Endodermal cell (in vitro differentiated cells): ENCODE data around the gene HADHA. TPM values are rescaled to one million over a fixed set of nuclear protein-coding genes. Genes with fewer than 3 reads are reported as not detected.

Experiments
- DNase-seq: peaks from one replicate; pipeline ENCODE4 v3.0.0-alpha.2; 2017
- H3K27ac ChIP-seq: 2 replicates; pipeline ENCODE4 v1.5.1; 2013; ENCODE audit warnings: mild to moderate bottlenecking, low read depth, low read length, moderate library complexity
- H3K27me3 ChIP-seq: 2 replicates; pipeline ENCODE4 v1.6.1; 2013; ENCODE audit warnings: mild to moderate bottlenecking, low read length, moderate library complexity; ENCODE audit not compliant: insufficient read depth, control insufficient read depth, poor library complexity, severe bottlenecking
- H3K36me3 ChIP-seq: 2 replicates; pipeline ENCODE4 v1.7.0; 2013; ENCODE audit warnings: mild to moderate bottlenecking, low read length, moderate library complexity; ENCODE audit not compliant: control insufficient read depth, insufficient read depth
- H3K4me1 ChIP-seq: one replicate; pipeline ENCODE4 v1.7.0; 2013; ENCODE audit warnings: low read length; ENCODE audit not compliant: control insufficient read depth, insufficient read depth
- H3K4me3 ChIP-seq: 2 replicates; pipeline ENCODE4 v1.5.1; 2013; ENCODE audit warnings: mild to moderate bottlenecking, low read length, moderate library complexity
- H3K9ac ChIP-seq: 2 replicates; pipeline ENCODE4 v1.6.1; 2013; ENCODE audit warnings: mild to moderate bottlenecking, low read length, moderate library complexity; ENCODE audit not compliant: poor library complexity, severe bottlenecking; ENCODE audit errors: extremely low read depth
- H3K9me3 ChIP-seq: 2 replicates; pipeline ENCODE4 v1.6.1; 2013; ENCODE audit warnings: mild to moderate bottlenecking, low read length, moderate library complexity; ENCODE audit not compliant: control insufficient read depth
- H3K27ac Mint-ChIP-seq: 2 replicates; pipeline ENCODE4 v1.8.0; 2020; ENCODE audit warnings: mixed read lengths
- H3K27me3 Mint-ChIP-seq: 2 replicates; pipeline ENCODE4 v1.8.0; 2021; ENCODE audit warnings: mild to moderate bottlenecking, mixed read lengths; ENCODE audit not compliant: insufficient read depth
- H3K36me3 Mint-ChIP-seq: 2 replicates; pipeline ENCODE4 v1.8.0; 2020; ENCODE audit warnings: low read depth, mixed read lengths
- H3K4me1 Mint-ChIP-seq: 2 replicates; pipeline ENCODE4 v1.8.0; 2020; ENCODE audit warnings: mixed read lengths
- H3K4me3 Mint-ChIP-seq: 2 replicates; pipeline ENCODE4 v1.8.0; 2020; ENCODE audit warnings: mild to moderate bottlenecking, moderate library complexity, mixed read lengths
- H3K9me3 Mint-ChIP-seq: 2 replicates; pipeline ENCODE4 v1.8.0; 2020; ENCODE audit warnings: mild to moderate bottlenecking, mixed read lengths
- CTCF ChIP-seq: fragments of 200-600 bp; sonication (generic); conservative IDR thresholded peaks from 2 replicates; pipeline ENCODE4 v1.5.0; 2021; ENCODE audit warnings: antibody characterized with exemption, mild to moderate bottlenecking
- WGBS, 2 experiments: methylation state at CpG; one replicate each; pipeline versions ENCODE4 v1.1.5 to v1.1.7; 2013; ENCODE audit warnings: missing lambda C conversion rate in 2 of 2, mixed read lengths in 1 of 2; ENCODE audit not compliant: insufficient coverage in 1 of 2, insufficient read length in 1 of 2; 5-methylcytosine and 5-hydroxymethylcytosine counted together
- total RNA-seq, 2 donors: library from RNA; stranded (reverse); fragmentation: NEBNext Ultra II Directional in 1 of 2; extraction: Animal tissue kit (Norgen Biotek cat#: 25700) in 1 of 2; gene quantifications; 2 replicates in 1 of 2; 3 replicates in 1 of 2; pipeline ENCODE4 v1.2.1, GENCODE V29; 2021

HADHA gene
- total RNA-seq, 2 donors from 2014 or later, result 83.8 to 86.7 TPM

DNA sequence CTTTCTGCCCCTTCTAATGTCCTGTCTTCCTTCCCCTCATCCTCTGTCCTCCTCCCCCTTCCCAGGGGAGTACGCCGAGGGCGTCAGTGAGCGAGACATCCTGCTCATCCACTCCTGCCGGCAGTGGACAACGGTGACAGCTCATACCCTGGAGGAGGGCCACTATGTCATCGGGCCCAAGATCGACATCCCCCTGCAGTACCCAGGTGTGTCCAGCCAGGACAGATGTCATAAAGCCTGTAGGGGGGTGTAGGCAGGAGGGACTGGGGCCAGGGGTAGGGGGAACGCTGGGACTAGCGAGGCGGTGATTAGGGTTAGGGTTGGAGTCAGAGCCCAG is 68.2 kb downstream of the HADHA start:
- no peak for DNase-seq
- peaks cover 2% of the 10 kb centered on the region for H3K9me3 Mint-ChIP-seq
- no peak overlapping the region for H3K27ac Mint-ChIP-seq
- H3K36me3 ChIP-seq, result no peaks in the 10 kb centered on the region
- TF ChIP-seq CTCF, result no peak
- no peak overlapping the region for H3K4me3 Mint-ChIP-seq
- H3K9ac ChIP-seq, result no peak overlapping the region
- WGBS, 2 experiments, result 65 to 86% methylated on average over 5 to 11 of the region's 11 CpGs
- H3K9me3 ChIP-seq, result no peaks in the 10 kb centered on the region
- H3K27me3 ChIP-seq, result peaks cover 23% of the 10 kb centered on the region
- H3K4me3 ChIP-seq, result no peak overlapping the region
- no peaks in the 10 kb centered on the region for H3K36me3 Mint-ChIP-seq
- H3K27me3 Mint-ChIP-seq, result peaks cover 52% of the 10 kb centered on the region
- H3K4me1 Mint-ChIP-seq, result peaks cover 9% of the 10 kb centered on the region
- peak overlapping the region; percentile 78 for H3K27ac ChIP-seq
- H3K4me1 ChIP-seq, result no peaks in the 10 kb centered on the region

DNA sequence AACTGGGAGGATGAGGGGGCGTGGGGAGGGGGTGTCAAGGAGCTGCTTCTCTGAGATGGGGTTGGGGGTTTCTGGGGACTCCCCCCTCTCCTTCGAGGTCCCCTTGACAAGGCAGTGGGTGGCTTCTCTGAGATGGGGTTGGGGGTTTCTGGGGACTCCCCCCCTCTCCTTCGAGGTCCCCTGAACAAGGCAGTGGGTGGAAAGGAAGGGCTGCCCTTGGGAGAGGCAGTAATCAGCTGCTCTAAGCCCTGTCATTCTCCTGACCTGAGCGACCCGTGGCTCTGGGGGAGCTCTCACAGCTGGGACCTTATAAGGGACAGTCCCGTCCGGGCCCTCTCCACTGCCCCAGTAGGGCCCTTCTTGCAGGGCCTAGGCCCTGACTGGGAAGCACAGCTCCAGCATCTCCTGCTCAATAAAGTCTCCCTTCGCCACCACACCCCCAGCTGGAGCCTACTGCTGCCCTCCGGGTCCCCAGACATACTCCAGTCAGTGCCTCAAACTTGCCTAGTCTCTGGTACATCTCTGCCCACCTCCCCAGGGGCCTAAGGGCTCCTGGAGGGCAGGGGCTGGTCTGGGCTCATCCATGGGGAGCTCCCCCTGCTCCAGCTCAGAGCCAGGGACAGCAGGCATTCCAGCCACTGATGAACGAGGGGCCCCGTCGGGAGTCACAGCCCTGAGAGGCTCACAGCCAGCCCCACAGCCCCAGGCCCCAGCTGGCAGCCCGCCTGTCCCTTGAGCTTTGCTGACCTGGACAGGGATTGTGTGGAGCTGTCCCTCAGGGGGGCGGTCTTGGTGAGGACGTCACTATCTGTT is 68.8 kb downstream of the HADHA start:
- H3K27me3 ChIP-seq, result peaks cover 23% of the 10 kb centered on the region
- H3K27ac ChIP-seq, result peak overlapping the region; percentile 78
- H3K4me3 ChIP-seq, result no peak overlapping the region
- no peak for TF ChIP-seq CTCF
- H3K27me3 Mint-ChIP-seq, result peaks cover 52% of the 10 kb centered on the region
- H3K4me1 ChIP-seq, result no peaks in the 10 kb centered on the region
- DNase-seq, result peak; percentile 56
- no peaks in the 10 kb centered on the region for H3K36me3 Mint-ChIP-seq
- no peak overlapping the region for H3K4me3 Mint-ChIP-seq
- WGBS, 2 experiments, result 80 to 97% methylated on average over 6 to 14 of the region's 15 CpGs
- peaks cover 2% of the 10 kb centered on the region for H3K9me3 Mint-ChIP-seq
- no peak overlapping the region for H3K27ac Mint-ChIP-seq
- H3K36me3 ChIP-seq, result no peaks in the 10 kb centered on the region
- H3K9me3 ChIP-seq, result no peaks in the 10 kb centered on the region
- H3K4me1 Mint-ChIP-seq, result peaks cover 9% of the 10 kb centered on the region
- H3K9ac ChIP-seq, result no peak overlapping the region

DNA sequence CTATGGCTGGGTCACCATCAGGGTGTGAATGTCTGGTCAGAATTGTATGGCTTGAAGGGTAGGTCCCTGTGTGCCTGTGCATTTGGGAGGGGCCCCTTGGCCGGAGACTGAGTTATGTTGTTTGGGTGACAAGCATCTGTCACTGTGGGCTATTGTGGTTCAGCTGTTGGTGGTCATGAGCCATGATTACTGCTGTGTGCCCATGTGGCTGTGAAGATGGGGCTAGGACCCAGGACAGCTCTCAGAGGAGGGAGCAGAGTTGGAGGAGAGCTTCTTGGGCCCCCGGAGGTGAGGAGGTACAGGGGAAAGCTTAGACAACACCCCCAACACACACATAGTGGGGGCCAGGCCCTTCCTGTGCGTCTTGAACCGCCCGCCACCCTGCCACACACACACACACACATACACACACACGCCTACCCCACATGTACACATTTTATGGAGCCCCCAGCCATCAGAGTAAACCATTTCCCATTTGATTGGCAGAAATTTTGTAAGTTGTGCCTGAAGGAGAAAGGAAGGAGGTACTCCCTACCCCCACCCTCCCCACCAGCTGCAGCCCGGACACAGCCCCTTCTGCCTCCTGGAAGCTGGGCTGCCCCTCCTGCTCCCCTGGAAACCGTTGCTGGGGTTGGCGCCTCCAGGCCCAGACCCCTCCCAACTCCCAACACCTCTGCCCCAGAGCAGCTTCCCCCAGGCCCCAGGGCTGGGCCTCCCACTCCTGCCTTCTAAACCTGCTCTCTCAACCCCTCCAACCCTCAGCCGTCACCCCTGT is 69.6 kb downstream of the HADHA start:
- Mint-ChIP-seq H3K4me3 (peak overlapping the region; percentile 48), H3K4me1 (peaks cover 6% of the 10 kb centered on the region), H3K9me3 (peaks cover 2% of the 10 kb centered on the region), H3K27ac (no peak overlapping the region), H3K27me3 (peaks cover 49% of the 10 kb centered on the region), H3K36me3 (no peaks in the 10 kb centered on the region)
- 82% methylated on average over 10 of the region's 10 CpGs; no CpG with 5 or more reads in 1 of the 2 experiments for WGBS, 2 experiments
- peak; percentile 57 for DNase-seq
- Histone ChIP-seq H3K27me3 (peaks cover 20% of the 10 kb centered on the region), H3K9me3 (no peaks in the 10 kb centered on the region), H3K36me3 (no peaks in the 10 kb centered on the region), H3K27ac (peak overlapping the region; percentile 78), H3K4me3 (no peak overlapping the region), H3K4me1 (no peaks in the 10 kb centered on the region), H3K9ac (no peak overlapping the region)
- TF ChIP-seq CTCF, result no peak
